Body of pancreas (tissue), 4 donors: ENCODE results near the gene CCNL2.

Experiments
- CTCF ChIP-seq, 7 experiments: fragments of 450-650 bp in 4 of 7; fragments of 200-600 bp in 3 of 7; sonication (generic) in 3 of 7; IDR thresholded peaks; one replicate each; pipeline ENCODE4 v1.5.1; 2016 to 2019; ENCODE audit warnings: antibody characterized with exemption in 7 of 7
- POLR2A ChIP-seq, 3 donors: fragments of 450-650 bp; IDR thresholded peaks; one replicate each; pipeline ENCODE4 v1.6.1; 2016; ENCODE audit warnings: antibody characterized with exemption in 3 of 3, mild to moderate bottlenecking in 2 of 3

- TF ChIP-seq CTCF (IDR thresholded peaks at IDR 0.05) (no peak), POLR2A (IDR thresholded peaks at IDR 0.05) (no peak)
Measured at GRCh38 chr1:1353389-1354151, 45.6 kb downstream of the CCNL2 start.
